Measurements from ENCODE around the gene ABCA4. TPM values are rescaled to one million over a fixed set of nuclear protein-coding genes. Genes with fewer than 3 reads are reported as not detected.

ABCA4 gene
- total RNA-seq, 2 donors from 2014 or later, result 0.33 to 0.42 TPM

- intact Hi-C loops (cut with DNase I), result loop anchor here in 1 of 2 donors (1.0 kb wide), 1 partner anchor 44 kb away; no protein-coding TSS in a partner anchor
These were observed 80.9 kb downstream of the ABCA4 start for GRCh38 chr1:94039871-94040569.

GRCh38 chr1:94039514-94039870 lies 81.5 kb downstream of the ABCA4 start:
- DNase-seq (ENCODE audit: low spot score), result peak; percentile 93
- intact Hi-C loops (cut with DNase I), result no loop called here

More at GRCh38 chr1:94039871-94040569, 80.9 kb downstream of the ABCA4 start:
- DNase-seq (ENCODE audit: low spot score), result no peak

GRCh38 chr1:94038511-94038910 lies 82.4 kb downstream of the ABCA4 start:
- intact Hi-C loops (cut with DNase I), result no loop called here
- DNase-seq (ENCODE audit: low spot score), result no peak

GRCh38 chr1:94037392-94038229 lies 83.3 kb downstream of the ABCA4 start:
- intact Hi-C loops (cut with DNase I), result no loop called here
- DNase-seq (ENCODE audit: low spot score), result no peak

GRCh38 chr1:94036730-94037129 lies 84.2 kb downstream of the ABCA4 start:
- intact Hi-C loops (cut with DNase I), result no loop called here
- DNase-seq (ENCODE audit: low spot score), result no peak

- intact Hi-C loops (cut with DNase I), result no loop called here
- DNase-seq (ENCODE audit: low spot score), result no peak
These were observed 87.1 kb downstream of the ABCA4 start for GRCh38 chr1:94033849-94034248.

- intact Hi-C loops (cut with DNase I), result no loop called here
- DNase-seq (ENCODE audit: low spot score), result no peak
These were observed 88.3 kb downstream of the ABCA4 start for GRCh38 chr1:94032637-94033036.

- DNase-seq (ENCODE audit: low spot score), result no peak
- intact Hi-C loops (cut with DNase I), result loop anchor here in 1 of 2 donors (2.0 kb wide), 1 partner anchor 309 kb away; no protein-coding TSS in a partner anchor
These were observed 89.4 kb downstream of the ABCA4 start for GRCh38 chr1:94031591-94031990.

- DNase-seq (ENCODE audit: low spot score), result no peak
- intact Hi-C loops (cut with DNase I), result loop anchor here in 1 of 2 donors (2.0 kb wide), 1 partner anchor 310 kb away; no protein-coding TSS in a partner anchor
These were observed 89.8 kb downstream of the ABCA4 start for GRCh38 chr1:94031154-94031553.

GRCh38 chr1:94029130-94029993 lies 91.6 kb downstream of the ABCA4 start:
- intact Hi-C loops (cut with DNase I), result no loop called here
- no peak for DNase-seq (ENCODE audit: low spot score)

GRCh38 chr1:94027721-94028515 lies 93.0 kb downstream of the ABCA4 start:
- intact Hi-C loops (cut with DNase I), result loop anchor here in 1 of 2 donors (2.0 kb wide), 1 partner anchor 17 kb away; no protein-coding TSS in a partner anchor
- DNase-seq (ENCODE audit: low spot score), result no peak

GRCh38 chr1:94026619-94027380 lies 94.1 kb downstream of the ABCA4 start:
- DNase-seq (ENCODE audit: low spot score), result no peak
- intact Hi-C loops (cut with DNase I), result loop anchor here in 1 of 2 donors (2.0 kb wide), 1 partner anchor 18 kb away; no protein-coding TSS in a partner anchor

GRCh38 chr1:94025383-94026340 lies 95.3 kb downstream of the ABCA4 start:
- DNase-seq (ENCODE audit: low spot score), result no peak
- intact Hi-C loops (cut with DNase I), result loop anchor here (2.0 kb wide), 2 partner anchors 19 to 311 kb away; no protein-coding TSS in a partner anchor

- no peak for DNase-seq (ENCODE audit: low spot score)
- intact Hi-C loops (cut with DNase I), result loop anchor here in 1 of 2 donors (2.0 kb wide), 1 partner anchor 313 kb away; no protein-coding TSS in a partner anchor
These were observed 96.7 kb downstream of the ABCA4 start for GRCh38 chr1:94024104-94024792.

- DNase-seq (ENCODE audit: low spot score), result no peak
- intact Hi-C loops (cut with DNase I), result no loop called here
These were observed 98.3 kb downstream of the ABCA4 start for GRCh38 chr1:94022471-94023189.

All from posterior vena cava (tissue), 2 donors.